Stimulated activated CD4-positive, alpha-beta T cell treated with anti-CD3 and anti-CD28 coated beads, Interleukin-1b, Interleukin-23, amount 100 ng/mL, for 24 hours (primary cell): ENCODE measurements around the gene AGA.

ENCODE experiments used
- DNase-seq, 4 experiments: peaks; one replicate each; pipeline ENCODE4 v3.0.0-alpha.2; 2020; ENCODE audit warnings: low read depth in 4 of 4, low spot score in 1 of 4

The AGA gene

DNA sequence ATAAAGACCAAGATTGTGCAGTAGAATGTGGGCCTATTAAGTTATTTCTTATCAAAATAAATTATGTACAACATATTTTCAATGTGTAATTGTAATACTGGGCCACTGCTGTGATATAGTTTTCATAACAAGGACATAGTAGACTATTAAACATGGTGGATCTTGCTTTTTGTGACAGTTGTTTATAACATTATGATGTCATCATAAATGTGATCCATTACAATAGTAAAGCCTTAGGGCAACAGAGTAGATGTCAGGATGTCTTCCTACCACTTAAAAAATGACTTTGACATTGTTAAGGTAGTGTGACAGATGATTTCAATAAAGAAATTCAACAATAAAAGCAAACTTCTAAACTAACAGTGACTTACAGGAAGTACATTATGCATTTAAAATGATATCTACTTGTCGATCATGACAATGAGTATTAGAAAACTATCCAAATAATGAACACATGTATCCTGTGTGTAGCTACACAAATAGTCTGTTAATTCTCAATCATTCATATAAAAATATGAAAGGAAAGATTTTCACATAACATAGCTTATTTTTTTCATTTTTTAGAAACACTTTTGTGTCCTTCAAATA is 5.3 kb upstream of the AGA start:
- DNase-seq: no peak

DNA sequence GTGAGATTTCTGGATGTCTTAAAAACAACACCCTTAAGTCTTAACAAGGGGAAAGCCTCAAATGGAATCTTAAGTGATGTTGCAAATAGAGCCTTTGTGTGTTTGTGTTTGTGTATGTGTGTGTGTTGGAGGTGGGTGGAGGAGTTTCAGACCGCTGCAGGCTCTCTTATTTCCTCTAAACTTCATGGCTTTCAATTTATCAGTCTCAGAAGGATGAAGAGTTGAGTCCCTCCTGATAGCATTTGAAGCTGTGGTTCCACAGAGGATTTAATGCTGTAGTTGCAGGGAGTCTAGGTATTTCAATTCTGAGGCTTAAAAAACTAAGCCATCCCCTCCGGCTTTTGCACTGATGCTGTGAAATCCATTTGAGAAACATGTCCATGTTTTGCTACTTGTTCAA is 4.3 kb upstream of the AGA start:
- DNase-seq: no peak

DNA sequence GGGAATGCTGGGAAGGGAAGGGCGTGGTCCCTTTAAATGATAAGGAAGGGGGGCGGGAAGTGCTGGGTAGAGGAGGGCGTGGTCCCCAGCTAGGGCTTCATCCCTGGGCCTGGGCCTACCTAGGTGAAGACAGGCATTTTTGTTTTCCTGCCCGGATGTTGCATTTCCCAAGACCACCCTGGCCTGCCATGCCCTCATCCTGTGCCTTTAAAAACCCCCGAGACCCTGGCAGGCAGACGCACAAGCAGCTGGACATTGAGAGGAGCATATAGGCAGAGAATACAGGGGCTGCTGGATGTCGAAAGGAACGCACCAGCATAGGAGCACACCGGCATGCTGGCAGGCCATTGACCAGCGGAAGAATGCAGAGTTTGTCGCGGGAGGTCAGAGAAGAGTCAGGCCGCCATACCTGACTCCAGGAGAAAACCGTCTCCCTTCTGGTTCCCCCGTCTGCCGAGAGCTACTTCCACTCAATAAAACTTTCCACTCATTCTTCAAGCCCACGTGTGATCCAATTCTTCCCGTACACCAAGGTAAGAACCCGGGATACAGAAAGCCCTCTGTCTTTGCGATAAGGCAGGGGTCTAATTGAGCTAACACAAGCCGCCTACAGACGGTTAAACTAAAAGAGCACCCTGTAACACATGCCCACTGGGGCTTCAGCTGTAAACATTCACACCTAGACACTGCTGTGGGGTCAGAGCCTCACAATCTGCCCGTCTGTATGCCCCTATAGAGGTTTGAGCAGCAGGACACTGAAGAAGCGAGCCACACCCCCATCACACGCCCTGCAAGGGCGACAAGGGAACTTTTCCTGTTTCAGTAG is 2.9 kb upstream of the AGA start:
- no peak for DNase-seq

DNA sequence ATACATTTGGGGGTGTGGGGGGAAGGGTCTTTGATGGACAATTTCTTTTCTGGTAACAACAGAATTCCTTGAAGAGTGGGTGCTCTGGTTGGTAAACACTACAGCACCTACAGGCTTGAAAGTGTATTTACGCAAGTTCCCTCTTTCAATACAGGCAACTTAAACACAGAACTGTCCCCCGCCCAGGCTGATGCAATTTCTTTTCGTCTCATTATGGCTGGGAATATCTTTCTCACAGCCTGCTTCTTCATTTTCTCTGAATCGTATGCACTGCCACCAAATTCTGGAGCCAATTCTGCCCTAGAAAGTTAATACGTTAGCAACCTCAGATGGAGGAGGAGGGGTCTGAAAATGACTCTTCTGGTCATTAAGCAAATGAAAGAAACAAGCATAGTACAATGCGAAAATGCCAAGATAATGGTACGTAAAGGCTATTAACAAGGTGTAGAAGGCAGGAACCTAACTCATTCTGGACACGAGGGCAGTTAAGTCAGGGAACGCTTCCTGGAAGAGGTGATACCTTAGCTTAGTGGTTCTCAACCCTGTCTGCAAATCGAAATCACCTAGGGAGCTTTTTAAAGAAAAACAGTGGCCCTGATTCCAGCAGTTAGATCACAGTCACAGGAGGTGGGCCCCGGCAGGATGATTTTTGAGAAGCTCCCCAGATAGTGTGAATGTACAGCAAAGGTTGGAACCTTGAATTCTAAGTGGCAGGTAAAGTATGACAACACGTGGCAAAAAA is 1.0 kb downstream of the AGA start:
- peak in 1 of 4 experiments; percentile 1 for DNase-seq

DNA sequence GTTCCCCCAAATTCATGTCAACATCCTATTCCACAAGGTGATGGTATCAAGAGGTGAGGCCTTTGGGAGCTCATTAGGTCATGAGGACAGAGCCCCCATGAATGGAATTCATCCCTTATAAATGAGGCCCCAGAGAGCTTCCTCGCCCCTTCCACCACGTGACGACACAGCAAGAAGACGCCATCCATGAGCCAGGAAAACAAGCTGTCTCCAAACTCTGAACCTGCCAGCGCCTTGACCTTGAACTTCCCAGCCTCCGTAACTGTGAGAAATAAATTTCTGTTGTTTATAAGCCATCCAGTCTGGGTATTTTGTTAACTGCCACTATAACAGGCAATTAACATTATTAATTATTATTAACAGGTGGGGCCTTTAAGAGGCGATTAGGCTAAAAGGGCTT is 5.8 kb downstream of the AGA start:
- DNase-seq: no peak

DNA sequence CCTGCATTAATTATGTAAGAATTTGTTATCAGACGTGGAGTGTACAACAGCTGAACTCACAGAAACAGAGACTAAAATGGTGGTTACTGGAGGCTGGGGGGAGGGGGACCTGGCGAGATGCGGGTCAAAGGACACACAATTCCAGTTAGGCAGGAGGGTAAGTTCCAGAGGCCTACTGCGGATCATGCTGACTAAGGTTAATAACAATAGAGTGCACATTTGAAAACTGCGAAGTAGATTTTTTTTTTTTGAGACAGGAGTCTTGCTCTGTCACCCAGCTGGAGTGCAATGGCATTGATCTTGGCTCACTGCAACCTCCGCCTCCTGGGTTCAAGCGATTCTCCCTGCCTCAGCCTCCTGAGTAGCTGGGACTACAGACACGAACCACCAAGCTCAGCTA is 7.6 kb downstream of the AGA start:
- no peak for DNase-seq

DNA sequence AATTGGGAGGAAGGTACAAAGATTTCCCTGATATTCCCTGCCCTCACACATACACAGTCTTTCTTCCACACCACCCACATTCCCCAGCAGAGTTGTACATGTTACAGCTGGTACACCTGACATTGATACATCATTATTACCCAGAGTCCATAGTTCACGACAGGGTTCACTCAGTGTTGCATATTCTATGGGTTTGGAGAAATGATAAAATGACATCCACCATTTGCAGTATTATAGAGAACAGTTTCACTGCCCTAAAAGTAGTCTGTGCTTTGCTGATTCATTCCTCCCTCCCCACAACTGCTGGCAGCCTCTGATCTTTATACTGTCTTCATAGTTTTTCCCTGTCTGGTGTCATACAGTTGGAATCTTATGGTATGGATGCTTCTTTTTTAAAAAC is 15.0 kb downstream of the AGA start:
- DNase-seq: no peak

DNA sequence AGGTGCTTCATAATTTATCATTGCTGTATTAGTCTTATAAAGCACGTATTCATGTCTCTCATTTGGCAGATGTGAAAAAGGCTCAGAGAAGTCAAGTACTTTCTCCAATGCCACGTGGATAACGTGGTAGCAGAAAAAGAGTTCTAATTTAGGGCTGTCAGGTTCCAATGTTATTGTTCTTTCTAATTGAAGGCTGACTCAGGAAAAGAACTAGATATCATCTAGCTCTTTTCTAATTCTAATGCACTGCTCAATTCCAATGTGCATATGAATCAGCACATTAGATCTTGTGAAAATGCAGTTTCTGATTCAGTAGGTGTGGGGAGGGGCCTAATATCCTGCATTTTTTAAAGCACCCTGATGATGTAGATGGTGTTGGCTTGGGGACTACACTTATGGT is 22.8 kb downstream of the AGA start:
- DNase-seq: no peak

DNA sequence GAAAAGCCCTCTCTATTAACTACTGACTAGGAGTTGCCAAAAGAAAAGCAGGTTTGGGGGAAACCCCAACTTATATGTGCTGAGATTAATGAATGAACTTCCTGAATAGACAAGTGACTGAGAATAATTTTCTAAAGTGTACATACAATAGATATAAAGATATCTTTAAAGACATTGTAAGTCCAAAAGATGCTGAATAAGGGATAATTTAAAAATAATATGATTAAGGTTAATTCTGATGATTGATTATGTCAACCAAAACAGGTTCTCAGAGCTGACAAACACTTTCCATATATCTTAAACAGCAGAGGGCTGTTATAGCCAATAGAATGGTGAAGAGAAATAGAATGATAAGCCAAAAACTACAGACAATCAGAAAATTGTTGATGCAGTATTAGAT is 28.6 kb downstream of the AGA start:
- DNase-seq: no peak

DNA sequence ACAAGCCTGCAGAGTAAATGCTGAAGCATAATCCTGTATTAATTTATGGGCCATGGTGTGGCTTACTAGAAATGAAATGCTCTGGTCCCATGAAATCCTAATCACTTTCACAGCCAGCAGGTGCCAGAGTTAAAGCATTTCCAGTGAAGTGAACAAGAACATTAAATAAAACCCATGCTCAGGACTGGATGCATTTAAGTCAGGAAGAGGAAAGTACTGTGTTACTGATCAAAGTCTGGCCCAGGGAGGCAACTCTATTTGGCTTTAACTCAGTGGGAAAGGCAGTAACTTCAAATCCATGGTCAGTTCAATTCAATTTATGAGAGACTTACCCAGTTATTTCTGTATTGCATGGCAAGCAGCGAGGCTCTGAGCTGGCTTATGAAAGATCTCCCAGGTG is 29.2 kb downstream of the AGA start:
- no peak for DNase-seq

DNA sequence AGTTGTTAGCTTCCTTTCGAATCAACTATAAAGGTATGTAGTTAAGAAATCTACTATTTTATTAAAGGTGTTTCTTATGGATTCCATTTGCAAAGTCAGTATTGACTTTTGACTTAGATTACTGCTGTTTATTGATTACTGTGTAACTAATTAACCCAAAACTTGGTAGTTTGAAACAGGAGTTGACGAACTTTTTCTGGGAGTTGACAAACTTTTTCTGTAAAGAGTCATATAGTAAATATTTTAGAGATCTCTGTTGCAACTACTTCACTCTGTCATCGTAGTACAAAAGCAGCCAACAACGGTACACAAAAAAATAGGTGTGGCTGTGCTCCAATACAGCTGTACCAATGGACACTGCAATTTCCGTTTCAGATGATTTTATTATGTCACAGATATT is 30.2 kb downstream of the AGA start:
- no peak for DNase-seq

DNA sequence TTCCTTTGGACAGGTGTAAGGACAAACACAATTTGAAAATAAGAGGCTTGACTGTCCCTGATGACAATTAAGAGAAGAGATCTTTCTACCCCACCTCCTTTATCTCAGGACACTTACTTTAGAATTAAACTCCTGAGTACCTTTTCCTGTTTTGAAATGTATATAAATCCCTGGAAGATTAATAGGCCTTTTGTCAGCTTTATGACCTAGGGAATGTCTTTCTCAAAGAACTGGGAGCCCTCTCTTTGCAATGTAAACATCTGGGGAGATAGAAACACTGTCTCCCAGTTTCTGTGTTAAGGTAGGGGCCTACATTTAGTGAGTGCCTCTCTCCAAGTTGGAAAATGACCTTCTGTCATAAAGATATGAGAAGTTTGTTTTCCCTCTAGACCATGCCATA is 31.7 kb downstream of the AGA start:
- DNase-seq: no peak

DNA sequence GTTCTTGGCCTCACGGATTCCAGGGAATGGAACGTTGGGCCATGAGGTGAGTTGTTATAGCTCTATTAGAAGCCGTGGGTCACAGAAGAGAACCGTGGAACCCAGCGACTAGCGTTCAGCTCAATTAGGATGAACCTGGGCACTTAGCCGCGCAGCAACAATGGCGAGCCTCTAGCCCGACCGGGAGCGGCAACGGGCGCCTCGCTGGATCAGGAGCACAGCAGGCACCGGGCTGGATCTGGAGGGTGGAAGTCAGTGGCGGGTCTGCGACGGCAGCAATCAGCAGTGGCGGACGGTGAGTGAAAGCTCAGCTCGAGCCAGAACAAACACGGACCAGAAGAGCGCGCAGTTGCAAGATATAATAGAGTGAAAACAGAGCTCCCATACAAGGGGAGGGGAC is 34.2 kb downstream of the AGA start:
- no peak for DNase-seq

DNA sequence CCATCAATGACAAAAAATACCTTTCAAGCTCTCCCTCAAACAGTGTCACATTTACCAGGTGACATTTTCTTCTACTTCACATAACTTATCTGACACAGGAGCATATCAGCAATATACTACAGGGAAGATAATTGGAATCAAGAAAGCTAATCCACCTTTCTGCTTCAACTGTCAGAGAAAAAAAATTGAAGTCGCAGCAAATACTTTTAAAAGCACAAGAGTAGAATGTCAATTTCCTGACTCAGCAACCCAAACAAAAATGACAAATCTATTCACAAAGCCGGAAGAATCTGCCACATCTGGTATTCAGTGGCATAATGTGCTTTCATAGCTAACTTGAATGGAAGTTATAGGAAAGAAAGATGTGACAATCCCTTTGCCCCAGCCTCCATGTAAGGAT is 36.7 kb downstream of the AGA start:
- DNase-seq: no peak

DNA sequence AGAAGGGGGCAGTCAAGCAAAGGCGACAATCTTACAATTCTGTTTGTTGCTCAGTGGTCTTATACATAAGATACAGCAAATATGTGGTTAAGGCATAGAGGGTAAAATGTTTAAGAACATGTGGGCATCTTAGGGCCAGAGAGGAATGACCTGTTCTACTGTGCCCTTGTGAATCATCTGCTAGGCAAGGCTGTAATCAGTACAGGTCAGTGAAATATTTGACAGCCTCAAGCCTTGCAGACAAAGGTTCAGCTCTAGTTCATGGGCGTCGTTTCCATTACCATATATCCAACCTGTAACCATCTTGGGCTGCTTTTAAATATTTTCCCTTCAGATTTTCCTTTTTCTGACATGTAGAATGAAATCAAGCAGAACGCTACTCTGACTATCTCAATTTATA is 37.3 kb downstream of the AGA start:
- DNase-seq: no peak

DNA sequence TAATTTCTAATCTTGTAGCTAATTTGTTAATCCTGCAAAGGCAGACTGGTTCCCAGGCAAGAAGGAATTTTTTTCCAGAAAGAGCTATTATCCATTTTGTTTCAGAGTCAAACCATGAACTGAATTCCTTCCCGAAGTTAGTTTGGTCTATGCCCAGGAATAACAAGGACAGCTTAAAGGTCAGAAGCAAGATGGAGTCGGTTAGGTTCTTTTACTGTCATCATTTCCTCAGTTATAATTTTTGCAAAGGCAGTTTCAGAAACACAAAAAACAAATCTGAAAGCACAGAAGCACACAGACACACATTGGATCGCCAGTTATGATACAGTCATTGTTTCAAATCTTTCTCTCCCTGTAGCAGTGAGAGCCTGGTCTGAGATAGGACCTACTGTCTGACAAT is 37.9 kb downstream of the AGA start:
- DNase-seq: no peak

DNA sequence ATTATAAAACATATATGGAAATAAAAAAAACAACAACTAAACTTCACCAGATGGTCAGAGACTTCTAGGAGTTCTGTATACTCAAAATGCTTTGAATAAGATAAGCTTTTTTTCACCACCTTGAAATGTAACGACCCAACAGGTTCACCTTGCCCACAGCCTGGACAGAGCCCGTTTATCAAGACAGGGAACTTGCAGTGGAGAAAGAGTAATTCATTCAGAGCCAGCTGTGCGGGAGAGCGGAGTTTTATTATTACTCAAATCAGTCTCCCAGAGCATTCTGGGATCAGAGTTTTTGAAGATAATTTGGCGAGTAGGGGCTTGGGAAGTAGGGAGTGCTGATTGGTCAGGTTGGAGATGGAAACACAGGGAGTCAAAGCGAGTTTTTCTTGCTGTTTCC is 38.5 kb downstream of the AGA start:
- no peak for DNase-seq

DNA sequence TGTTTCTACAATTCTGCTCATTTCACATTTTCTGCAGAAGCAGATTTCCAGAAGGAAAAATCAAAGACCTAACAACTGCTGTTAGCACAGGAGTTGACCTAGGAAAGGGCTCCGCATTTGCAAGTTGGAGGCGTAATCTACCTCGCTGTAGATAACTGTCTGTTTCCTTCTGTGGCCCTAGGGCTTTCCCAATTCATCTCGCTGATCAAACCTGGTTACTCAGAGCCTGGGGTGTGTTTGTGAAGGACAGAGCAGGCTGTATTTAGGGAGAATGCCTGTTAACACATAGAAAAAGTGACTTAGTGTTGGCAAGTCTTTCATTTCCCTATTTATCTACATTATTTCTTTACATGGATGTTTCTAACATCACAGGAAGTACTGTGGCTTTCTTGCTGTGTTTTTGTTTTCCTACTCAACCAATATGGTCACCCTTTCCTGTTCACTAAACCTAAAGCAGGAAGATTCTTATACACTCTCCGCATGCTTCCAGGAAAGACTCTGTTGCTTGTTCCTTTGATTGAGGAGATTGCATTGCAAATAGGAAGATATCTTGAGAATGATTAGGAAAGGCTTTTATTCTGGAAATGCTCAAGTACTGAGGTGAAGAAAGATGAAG is 40.5 kb downstream of the AGA start:
- no peak for DNase-seq

DNA sequence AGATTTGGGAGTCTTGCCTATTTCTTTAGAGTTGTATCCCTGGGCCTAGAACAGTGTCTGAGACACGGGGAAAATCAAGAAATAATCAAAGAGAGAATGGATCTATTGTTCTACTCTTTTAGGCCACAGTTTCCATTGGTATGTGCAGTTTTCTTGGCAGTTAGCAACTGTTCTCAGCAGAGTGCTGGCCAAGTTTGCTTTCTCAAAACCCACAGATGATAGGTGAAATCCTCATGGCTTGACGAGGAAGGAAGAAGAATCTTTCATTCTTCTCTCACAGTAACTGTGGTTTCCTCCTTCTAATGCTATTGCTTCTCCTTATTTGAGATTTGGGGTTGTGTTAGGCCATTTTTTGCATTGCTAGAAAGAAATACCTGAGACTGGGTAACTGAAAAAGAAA is 42.2 kb downstream of the AGA start:
- no peak for DNase-seq

DNA sequence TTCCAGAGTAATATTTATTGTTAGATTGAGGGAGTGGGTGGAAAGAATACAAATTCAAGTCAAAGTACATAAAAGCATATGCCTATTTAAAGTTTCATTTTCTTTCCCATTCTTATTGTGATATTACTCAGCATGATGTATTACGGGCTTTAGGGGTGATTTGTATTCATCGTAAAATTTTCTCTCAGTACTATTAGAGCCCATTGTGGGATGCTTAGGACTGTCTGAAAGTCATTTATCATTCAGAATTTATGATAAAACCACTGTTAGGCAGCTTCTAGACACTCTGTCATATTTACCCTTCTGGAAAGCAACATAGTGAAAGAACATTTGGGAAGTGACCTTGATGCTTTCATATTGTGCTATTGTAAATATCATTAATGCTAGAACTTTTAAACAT is 45.9 kb downstream of the AGA start:
- DNase-seq: no peak

DNA sequence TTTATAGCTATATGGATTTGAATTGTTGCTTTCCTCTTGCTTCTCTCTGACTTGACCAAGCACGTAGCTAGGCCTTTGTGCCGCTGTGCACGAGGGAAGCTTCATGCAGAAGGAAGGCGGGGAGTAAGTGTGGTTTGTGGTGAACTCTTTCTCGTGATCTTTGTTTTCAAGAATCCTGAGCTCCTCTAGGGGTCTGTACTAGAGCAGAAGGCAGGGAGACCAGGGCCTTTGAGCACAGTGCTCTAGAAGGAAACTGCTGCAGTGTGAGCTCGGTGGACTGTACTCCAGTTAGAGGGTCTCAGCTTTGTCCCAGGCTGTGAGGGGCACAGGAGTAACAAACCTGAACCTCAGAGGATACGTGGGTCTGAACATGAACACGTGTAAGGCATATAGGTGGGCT is 49.0 kb downstream of the AGA start:
- DNase-seq: no peak

DNA sequence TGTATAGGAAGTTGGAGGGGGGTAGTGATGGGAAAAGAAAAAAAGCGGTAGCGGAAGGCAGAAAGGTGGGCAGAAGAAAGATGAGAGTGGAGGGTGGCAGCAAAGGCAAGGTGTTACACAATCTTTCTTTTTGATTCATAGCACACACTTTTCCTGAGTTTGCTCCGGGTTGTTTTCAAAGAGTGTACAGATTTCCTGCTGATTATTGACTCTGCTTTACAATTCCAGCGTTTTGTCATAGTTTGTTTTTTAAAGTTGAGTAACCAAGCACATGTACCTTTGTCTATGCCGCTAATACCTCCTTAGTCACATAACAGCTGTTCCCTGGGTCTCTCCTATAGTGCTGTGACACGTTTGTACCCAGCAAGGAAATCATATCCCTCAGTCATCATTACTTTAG is 50.3 kb downstream of the AGA start:
- DNase-seq: no peak
